HPDE6-E6E7 (cell line): ENCODE measurements around the gene CSGALNACT2.

ENCODE experiments used
- DNase-seq: peaks from one replicate; pipeline ENCODE4 v3.0.0; 2011; ENCODE audit warnings: missing footprints; ENCODE audit errors: extremely low spot score

The CSGALNACT2 gene

DNA sequence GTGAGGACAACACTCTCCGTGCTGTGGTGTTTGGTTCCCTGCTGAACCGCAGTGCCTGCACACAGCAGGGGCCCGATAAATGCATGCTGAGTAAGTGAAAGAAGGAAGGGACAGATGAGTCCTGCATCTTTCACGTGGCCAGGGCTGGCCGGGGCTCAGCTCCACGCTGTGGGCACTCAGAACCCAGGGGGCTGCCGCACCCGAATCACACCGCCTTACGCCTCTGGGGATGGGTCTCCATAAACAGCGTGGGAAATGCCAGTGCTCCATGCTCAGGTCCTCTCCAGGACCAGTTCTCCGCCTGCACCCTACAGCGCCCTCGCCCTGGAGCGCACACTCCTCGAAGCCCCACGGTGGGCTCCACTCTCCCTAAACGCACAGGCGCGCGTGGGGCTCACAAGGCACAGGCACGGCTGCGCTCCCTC is 90.5 kb downstream of the CSGALNACT2 start:
- DNase-seq = no peak

DNA sequence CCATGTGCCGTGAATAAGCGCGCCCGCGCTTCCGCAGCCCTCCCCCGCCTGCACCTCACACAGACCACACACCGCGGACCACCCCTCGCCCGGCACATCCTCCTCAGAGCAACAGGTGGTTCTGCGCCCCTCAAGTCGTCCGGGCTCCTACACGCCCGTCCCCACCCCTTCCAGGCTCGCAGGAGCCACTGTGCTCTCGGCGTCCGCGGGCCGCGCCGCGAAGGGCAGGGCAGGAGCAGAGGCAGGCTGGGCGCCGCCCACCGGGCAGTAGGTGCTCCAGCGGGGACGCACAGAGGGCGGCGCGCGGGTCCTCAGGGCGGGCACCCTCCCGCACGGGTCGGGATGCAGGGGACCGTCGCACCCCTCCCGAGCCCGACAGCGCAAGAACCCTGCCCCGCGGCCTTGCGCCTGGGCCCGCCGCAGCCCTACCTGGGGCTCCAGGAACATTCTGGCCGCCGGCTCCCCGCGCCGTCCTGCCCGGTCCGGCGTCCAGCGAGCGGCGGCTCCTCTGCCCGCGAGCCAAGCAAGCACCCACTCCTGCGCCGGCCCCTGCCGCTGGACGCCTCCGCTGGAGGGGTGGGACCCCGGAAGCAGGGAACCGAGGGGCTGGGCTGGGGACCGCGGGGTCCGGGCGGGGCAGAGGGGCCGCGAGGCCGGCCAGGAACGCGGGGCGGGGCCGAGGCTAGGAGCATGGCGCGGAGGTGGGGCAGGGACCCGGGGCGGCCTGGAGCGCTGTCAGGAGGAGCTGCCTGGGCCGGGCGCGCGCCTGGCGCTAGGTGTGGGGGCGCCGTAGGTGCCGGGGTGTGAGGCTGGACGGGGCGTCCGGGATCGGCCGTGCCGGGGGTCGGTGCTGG is 91.2 kb downstream of the CSGALNACT2 start:
- DNase-seq = no peak

DNA sequence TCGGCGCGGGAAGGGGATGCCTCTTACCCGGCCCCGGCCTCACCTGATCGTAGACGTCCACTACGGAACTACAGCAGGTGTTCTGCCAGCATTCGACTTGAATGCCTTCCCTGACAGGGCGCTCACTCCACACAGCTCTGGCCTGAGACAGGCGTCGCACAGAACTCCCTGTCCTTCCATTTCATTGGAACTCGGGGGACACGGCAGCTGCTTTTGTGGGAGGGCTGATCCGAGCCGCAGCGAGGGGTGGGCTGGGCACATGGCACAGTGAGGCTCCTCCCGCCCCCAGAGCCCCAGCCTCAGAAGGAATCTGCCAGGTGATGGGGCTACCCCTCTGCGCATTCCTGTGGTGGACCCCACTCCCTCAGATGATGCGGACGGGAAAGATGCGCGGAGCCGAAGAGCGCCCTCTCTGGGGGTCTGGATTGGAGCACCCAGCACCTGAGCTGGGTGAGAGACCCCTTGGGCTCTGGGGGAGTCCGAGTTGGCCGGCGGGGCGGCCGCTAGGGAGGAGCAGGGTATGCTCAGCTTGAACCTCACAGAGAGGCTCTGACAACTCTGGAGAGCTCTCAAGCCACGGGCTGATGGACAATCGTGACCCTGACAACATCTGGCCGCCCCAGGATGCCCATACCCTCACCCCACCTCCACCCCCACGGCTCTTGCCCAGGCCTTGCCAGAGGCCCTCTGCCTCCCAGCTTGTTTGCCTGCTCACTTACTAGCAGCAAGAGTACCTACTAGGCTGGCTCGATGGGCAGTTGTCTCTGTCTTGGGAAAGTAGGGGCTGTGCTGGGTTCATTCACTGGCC is 92.1 kb downstream of the CSGALNACT2 start:
- no peak for DNase-seq

DNA sequence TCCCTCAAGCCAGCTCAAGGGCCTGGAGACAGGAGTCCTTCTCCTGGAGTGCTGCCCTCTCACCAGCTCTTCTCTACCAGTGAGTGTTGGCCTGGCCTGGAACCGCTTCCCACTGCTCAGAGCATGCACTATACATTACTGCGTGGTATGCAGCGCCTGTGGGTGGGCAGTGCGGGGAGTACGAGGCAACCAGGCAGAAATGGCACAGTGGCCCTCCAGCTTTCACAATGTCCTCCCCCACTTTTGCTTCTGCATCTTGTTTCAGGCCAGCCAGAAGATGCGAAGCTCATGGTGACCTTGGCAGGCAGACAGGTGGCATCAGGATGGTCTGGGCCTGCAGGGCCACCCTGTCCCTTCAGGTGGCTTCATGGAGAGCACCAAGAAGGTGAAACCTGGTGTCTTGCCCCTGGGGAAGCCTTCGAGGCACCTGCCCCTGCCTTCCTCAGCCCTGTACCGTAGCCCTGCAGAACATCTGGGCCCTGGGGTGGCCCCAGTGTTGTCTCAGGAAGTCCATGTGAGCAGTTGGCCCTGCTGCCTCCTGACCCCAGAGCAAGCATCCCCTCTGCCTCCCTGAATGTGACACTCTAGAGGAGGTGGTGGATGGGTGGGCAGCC is 92.8 kb downstream of the CSGALNACT2 start:
- no peak for DNase-seq

DNA sequence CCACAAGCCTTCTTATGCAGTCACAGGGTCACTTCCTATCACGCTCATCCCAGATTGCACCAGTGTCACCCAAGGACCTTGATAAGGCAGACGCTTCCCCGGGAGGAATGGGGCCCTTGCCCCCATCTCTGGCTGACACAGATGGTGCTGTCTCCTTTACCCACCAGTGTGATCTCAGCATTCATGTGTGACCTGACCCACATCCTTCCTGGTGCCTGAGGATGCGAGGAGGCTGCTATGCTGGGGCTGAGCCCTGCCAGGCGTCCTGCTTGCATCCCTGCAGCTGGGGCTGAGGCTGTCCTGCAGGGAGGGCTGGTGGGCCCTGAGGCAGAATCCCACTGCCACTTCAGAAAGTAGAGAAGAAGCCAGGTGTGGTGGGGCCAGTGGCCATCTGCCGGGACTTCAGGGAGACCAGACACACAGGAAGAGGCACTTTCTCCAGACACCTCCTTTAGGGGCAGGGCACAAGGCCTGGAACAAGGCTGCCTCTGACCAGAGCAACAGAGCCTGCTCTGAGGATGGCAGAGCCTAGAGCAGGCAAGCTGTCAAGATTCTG is 93.4 kb downstream of the CSGALNACT2 start:
- no peak for DNase-seq

DNA sequence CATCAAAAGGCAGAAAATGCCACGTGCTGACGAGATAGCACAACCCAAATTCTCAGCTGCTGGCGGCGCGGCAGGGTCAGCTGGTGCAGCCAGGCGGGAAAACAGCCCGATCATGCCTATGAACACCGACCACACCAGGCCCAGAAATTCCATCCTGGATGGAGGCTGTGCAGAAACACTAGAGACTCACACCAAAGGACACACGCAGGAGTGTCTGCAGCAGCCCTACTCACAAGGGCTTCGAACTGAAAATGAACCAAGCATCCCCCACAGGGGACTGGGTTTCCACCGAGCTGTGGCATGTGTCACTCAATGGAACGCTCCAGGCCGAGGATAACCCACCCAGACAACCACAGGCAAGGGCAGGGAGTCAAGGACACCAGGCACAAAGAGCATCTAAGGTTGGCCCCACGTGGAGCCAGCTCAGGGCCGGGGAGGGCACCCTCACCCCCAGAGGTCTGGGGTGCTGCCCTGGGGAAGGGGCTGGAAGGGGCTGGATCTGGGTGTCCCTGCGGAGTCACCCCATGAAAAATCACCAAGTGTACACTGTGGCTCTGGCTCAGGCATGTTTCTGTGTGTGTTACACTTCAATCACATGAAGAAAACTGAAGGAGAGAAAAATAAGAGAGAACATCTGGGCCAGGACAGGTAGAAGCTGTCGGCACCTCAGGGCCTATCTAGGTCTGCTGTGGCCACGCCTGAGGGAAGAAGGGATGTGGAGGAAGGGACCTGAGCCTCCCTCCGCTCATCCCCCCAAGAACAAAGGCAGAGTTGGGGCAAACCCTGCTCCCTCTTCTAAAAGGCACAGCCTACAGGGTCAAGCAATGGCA is 95.6 kb downstream of the CSGALNACT2 start:
- no peak for DNase-seq

DNA sequence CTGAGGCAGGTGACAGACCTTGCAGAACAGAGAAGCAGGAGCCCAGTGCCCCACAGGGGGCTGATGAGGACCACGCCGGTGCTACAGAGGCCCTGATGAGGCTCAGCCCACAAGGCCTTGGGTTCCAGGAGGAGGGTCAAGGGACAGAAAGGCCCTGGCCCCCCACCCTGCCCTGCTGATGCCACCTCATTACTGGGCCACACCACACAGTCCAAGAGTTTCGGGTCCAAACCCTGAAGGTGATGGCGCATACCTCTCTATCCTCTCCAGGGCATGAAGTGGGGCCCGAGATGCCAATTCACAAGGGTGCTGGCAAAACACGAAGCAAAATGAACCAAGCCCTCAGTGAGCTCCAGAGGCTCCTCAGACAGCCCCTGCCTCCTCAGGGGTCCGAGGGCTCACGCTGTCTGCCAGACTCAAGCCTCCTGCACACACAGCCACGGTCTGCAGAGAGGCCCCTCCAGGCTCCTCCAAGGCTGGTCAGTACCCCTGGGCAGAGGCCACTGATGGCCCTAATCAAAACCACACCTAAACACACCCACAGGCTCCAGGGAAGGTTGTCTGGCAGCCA is 96.3 kb downstream of the CSGALNACT2 start:
- no peak for DNase-seq
